ENCODE results near the gene S100P. TPM values are rescaled to one million over a fixed set of nuclear protein-coding genes. Genes with fewer than 3 reads are reported as not detected.
"Not testable (repeated sequence)": the region's sequence is repeated elsewhere in the genome, so short reads cannot be mapped to it uniquely, and the experiment has no call there.

Gene S100P
- total RNA-seq, 4 donors from 2014 or later = 1.2 TPM; not detected in 3

DNA sequence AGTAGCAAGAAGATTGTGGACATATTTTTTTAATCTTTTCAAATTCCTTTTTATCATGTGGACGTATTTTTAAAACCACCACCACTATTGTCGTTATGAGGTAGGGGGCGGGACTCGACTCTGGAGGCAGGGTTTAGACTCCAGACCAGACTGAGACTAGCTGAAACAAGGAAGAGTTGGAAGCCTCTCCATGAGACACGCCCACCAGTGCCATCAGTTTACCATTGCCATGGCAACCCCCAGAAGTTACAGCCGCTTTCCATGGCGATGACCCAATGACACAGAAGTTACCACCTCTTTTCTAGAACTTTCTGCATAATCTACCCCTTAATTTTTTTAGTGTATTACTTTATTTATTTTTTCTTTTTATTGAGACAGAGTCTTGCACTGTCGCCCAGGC, 44.5 kb upstream of the S100P start:
- intact Hi-C loops (cut with DNase I; ENCODE audit: low total_unique reads) = no loop called here
- H3K4me1 ChIP-seq = peaks cover under 1 to 12% of the 10 kb centered on the region in 2 donors
- no peaks in the 10 kb centered on the region for H3K9me3 ChIP-seq
- H3K36me3 ChIP-seq = no peaks in the 10 kb centered on the region
- H3K27me3 ChIP-seq = no peaks in the 10 kb centered on the region
- H3K4me3 ChIP-seq = no peak overlapping the region
- no peak for DNase-seq
- H3K27ac ChIP-seq = no peak overlapping the region
- TF ChIP-seq POLR2A (IDR thresholded peaks at IDR 0.05) = no peak
- TF ChIP-seq, protein P1, sequence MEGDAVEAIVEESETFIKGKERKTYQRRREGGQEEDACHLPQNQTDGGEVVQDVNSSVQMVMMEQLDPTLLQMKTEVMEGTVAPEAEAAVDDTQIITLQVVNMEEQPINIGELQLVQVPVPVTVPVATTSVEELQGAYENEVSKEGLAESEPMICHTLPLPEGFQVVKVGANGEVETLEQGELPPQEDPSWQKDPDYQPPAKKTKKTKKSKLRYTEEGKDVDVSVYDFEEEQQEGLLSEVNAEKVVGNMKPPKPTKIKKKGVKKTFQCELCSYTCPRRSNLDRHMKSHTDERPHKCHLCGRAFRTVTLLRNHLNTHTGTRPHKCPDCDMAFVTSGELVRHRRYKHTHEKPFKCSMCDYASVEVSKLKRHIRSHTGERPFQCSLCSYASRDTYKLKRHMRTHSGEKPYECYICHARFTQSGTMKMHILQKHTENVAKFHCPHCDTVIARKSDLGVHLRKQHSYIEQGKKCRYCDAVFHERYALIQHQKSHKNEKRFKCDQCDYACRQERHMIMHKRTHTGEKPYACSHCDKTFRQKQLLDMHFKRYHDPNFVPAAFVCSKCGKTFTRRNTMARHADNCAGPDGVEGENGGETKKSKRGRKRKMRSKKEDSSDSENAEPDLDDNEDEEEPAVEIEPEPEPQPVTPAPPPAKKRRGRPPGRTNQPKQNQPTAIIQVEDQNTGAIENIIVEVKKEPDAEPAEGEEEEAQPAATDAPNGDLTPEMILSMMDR (IDR thresholded peaks at IDR 0.05 in 4 of 5, conservative IDR thresholded peaks at IDR 0.05 in 1 of 5) = no peak
- in situ Hi-C loops (cut with MboI; ENCODE audit: low sequenced_read_pairs in 4 of 4) = no loop called here
- no peak for ATAC-seq

DNA sequence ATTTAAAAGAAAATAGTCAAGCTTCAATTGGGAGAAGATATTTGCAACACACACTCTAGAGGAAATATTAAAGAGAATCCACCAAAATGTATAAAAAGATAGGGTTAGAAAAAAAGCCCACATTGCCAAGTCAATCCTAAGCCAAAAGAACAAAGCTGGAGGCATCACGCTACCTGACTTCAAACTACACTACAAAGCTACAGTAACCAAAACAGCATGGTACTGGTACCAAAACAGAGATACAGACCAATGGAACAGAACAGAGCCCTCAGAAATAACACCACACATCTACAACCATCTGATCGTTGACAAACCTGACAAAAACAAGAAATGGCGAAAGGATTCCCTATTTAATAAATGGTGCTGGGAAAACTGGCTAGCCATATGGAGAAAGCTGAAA, 39.5 kb upstream of the S100P start:
- intact Hi-C loops (cut with DNase I; ENCODE audit: low total_unique reads); H3K36me3 ChIP-seq; DNase-seq; in situ Hi-C loops (cut with MboI; ENCODE audit: low sequenced_read_pairs in 4 of 4); H3K4me1 ChIP-seq; H3K9me3 ChIP-seq; ATAC-seq; H3K27me3 ChIP-seq; H3K4me3 ChIP-seq; H3K27ac ChIP-seq: not testable (repeated sequence)

DNA sequence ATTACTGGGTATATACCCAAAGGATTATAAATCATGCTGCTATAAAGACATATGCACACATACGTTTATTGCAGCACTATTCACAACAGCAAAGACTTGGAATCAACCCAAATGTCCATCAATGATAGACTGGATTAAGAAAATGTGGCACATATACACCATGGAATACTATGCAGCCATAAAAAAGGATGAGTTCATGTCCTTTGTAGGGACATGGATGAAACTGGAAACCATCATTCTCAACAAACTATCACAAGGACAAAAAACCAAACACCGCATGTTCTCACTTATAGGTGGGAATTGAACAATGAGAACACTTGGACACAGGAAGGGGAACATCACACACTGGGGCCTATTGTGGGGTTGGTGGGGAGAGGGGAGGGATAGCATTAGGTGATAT, 38.4 kb upstream of the S100P start:
- ATAC-seq; H3K4me1 ChIP-seq; in situ Hi-C loops (cut with MboI; ENCODE audit: low sequenced_read_pairs in 4 of 4); H3K36me3 ChIP-seq; intact Hi-C loops (cut with DNase I; ENCODE audit: low total_unique reads); H3K9me3 ChIP-seq; H3K27ac ChIP-seq; H3K4me3 ChIP-seq; DNase-seq: not testable (repeated sequence)
- H3K27me3 ChIP-seq = peaks cover 0 to 11% (median 3%) of the 10 kb centered on the region in 3 donors

DNA sequence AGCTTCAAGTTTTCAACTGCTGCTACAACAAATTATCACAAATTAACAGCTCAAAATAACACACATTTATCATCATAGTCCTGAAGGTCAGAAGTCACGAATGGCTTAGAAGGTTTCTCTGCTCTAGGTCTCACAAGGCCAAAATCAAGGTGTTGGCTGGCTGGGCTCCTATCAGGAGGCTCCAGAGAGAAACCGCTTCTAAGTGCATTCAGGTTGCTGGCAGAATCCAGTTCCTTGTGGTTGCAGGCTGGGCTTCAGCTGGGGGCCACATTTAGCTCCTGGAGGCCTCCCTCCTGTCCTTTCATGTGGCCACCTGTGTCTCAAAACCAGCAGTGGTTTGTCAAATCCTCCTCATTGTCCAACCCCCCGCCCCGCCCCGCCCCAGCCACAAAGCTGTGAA, 37.8 kb upstream of the S100P start:
- no peak for DNase-seq
- intact Hi-C loops (cut with DNase I; ENCODE audit: low total_unique reads) (no loop called here), in situ Hi-C loops (cut with MboI; ENCODE audit: low sequenced_read_pairs in 4 of 4) (no loop called here)
- TF ChIP-seq, protein P1 (IDR thresholded peaks at IDR 0.05 in 4 of 5, conservative IDR thresholded peaks at IDR 0.05 in 1 of 5) = no peak
- TF ChIP-seq POLR2A (IDR thresholded peaks at IDR 0.05) = no peak
- Histone ChIP-seq H3K9me3 (no peaks in the 10 kb centered on the region), H3K4me3 (no peak overlapping the region), H3K4me1 (no peaks in the 10 kb centered on the region), H3K36me3 (no peaks in the 10 kb centered on the region), H3K27ac (no peak overlapping the region), H3K27me3 (peaks cover 0 to 11% (median 4%) of the 10 kb centered on the region in 3 donors)
- no peak for ATAC-seq

DNA sequence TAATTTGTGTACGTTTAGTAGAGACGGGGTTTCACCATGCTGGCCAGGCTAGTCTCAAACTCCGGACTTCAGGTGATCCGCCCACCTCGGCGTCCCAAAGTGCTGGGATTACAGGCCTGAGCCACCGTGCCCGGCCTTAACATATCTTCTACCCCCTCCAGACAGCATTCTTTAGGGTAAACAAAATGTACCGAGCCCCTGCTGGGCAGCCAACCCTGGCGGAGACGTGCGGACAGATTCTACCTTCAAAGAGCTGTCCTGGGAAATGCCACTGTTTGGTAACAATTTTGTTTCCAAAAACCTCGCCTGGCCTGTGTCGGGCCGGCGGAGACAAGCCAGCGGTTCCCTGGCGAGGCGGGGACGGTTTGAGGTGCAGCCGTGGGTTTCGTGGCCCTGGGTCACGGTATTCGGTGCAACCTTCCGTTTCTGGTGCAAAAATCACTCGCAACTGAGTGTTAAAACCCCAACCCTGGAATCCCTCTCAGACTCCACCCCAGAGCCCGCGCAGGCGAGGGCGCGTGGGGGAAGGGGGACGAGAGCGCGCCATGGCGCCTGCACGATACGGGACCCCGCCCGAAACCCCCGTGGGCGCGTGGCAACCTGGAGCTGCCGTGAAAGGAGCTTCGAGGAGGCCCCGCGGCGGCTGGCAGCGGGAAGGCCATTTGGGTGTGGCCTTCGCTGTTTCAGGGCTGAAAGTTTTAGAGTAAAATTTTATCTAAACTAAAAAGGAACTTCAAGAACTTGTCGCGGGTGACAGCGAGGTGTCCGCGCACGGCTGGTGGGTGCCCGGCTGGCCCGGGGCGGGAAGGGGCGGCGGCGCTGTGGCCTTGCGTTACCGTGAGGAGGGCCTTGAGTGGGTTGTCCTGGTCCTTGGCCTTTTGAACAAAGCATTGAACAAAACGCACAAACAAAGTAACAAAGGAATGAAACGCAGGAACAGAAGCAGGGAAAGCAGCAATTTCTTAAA, 36.2 kb upstream of the S100P start:
- ATAC-seq (no peak), DNase-seq (no peak)
- no peaks in the 10 kb centered on the region for H3K4me1 ChIP-seq
- in situ Hi-C loops (cut with MboI; ENCODE audit: low sequenced_read_pairs in 4 of 4) = no loop called here
- H3K27ac ChIP-seq = no peak overlapping the region
- no peaks in the 10 kb centered on the region for H3K36me3 ChIP-seq
- intact Hi-C loops (cut with DNase I; ENCODE audit: low total_unique reads) = loop anchor here (2.0 kb wide), 1 partner anchor 13 kb away; no protein-coding TSS in a partner anchor
- no peaks in the 10 kb centered on the region for H3K9me3 ChIP-seq
- TF ChIP-seq, protein P1 (IDR thresholded peaks at IDR 0.05 in 4 of 5, conservative IDR thresholded peaks at IDR 0.05 in 1 of 5) = no peak
- TF ChIP-seq POLR2A (IDR thresholded peaks at IDR 0.05) = no peak
- no peak overlapping the region for H3K4me3 ChIP-seq
- H3K27me3 ChIP-seq = peaks cover 0 to 11% (median 4%) of the 10 kb centered on the region in 3 donors

Data from gastrocnemius medialis (tissue), 4 donors.